Endodermal cell (in vitro differentiated cells): ENCODE measurements around the gene SLC12A8. TPM values are rescaled to one million over a fixed set of nuclear protein-coding genes. Genes with fewer than 3 reads are reported as not detected.

Source experiments
- DNase-seq: peaks from one replicate; pipeline ENCODE4 v3.0.0-alpha.2; 2017
- H3K27ac ChIP-seq: 2 replicates; pipeline ENCODE4 v1.5.1; 2013; ENCODE audit warnings: mild to moderate bottlenecking, low read depth, low read length, moderate library complexity
- H3K27me3 ChIP-seq: 2 replicates; pipeline ENCODE4 v1.6.1; 2013; ENCODE audit warnings: mild to moderate bottlenecking, low read length, moderate library complexity; ENCODE audit not compliant: insufficient read depth, control insufficient read depth, poor library complexity, severe bottlenecking
- H3K36me3 ChIP-seq: 2 replicates; pipeline ENCODE4 v1.7.0; 2013; ENCODE audit warnings: mild to moderate bottlenecking, low read length, moderate library complexity; ENCODE audit not compliant: control insufficient read depth, insufficient read depth
- H3K4me1 ChIP-seq: one replicate; pipeline ENCODE4 v1.7.0; 2013; ENCODE audit warnings: low read length; ENCODE audit not compliant: control insufficient read depth, insufficient read depth
- H3K4me3 ChIP-seq: 2 replicates; pipeline ENCODE4 v1.5.1; 2013; ENCODE audit warnings: mild to moderate bottlenecking, low read length, moderate library complexity
- H3K9ac ChIP-seq: 2 replicates; pipeline ENCODE4 v1.6.1; 2013; ENCODE audit warnings: mild to moderate bottlenecking, low read length, moderate library complexity; ENCODE audit not compliant: poor library complexity, severe bottlenecking; ENCODE audit errors: extremely low read depth
- H3K9me3 ChIP-seq: 2 replicates; pipeline ENCODE4 v1.6.1; 2013; ENCODE audit warnings: mild to moderate bottlenecking, low read length, moderate library complexity; ENCODE audit not compliant: control insufficient read depth
- H3K27ac Mint-ChIP-seq: 2 replicates; pipeline ENCODE4 v1.8.0; 2020; ENCODE audit warnings: mixed read lengths
- H3K27me3 Mint-ChIP-seq: 2 replicates; pipeline ENCODE4 v1.8.0; 2021; ENCODE audit warnings: mild to moderate bottlenecking, mixed read lengths; ENCODE audit not compliant: insufficient read depth
- H3K36me3 Mint-ChIP-seq: 2 replicates; pipeline ENCODE4 v1.8.0; 2020; ENCODE audit warnings: low read depth, mixed read lengths
- H3K4me1 Mint-ChIP-seq: 2 replicates; pipeline ENCODE4 v1.8.0; 2020; ENCODE audit warnings: mixed read lengths
- H3K4me3 Mint-ChIP-seq: 2 replicates; pipeline ENCODE4 v1.8.0; 2020; ENCODE audit warnings: mild to moderate bottlenecking, moderate library complexity, mixed read lengths
- H3K9me3 Mint-ChIP-seq: 2 replicates; pipeline ENCODE4 v1.8.0; 2020; ENCODE audit warnings: mild to moderate bottlenecking, mixed read lengths
- CTCF ChIP-seq: fragments of 200-600 bp; sonication (generic); conservative IDR thresholded peaks from 2 replicates; pipeline ENCODE4 v1.5.0; 2021; ENCODE audit warnings: antibody characterized with exemption, mild to moderate bottlenecking
- WGBS, 2 experiments: methylation state at CpG; one replicate each; pipeline versions ENCODE4 v1.1.5 to v1.1.7; 2013; ENCODE audit warnings: missing lambda C conversion rate in 2 of 2, mixed read lengths in 1 of 2; ENCODE audit not compliant: insufficient coverage in 1 of 2, insufficient read length in 1 of 2; 5-methylcytosine and 5-hydroxymethylcytosine counted together
- total RNA-seq, 2 donors: library from RNA; stranded (reverse); fragmentation: NEBNext Ultra II Directional in 1 of 2; extraction: Animal tissue kit (Norgen Biotek cat#: 25700) in 1 of 2; gene quantifications; 2 replicates in 1 of 2; 3 replicates in 1 of 2; pipeline ENCODE4 v1.2.1, GENCODE V29; 2021

Gene SLC12A8
- total RNA-seq, 2 donors from 2014 or later: 17.3 to 18.6 TPM

GRCh38 chr3:125128861-125129501 lies 83.6 kb downstream of the SLC12A8 start:
- Histone ChIP-seq H3K9me3 (no peaks in the 10 kb centered on the region), H3K4me3 (no peak overlapping the region), H3K9ac (no peak overlapping the region), H3K36me3 (no peaks in the 10 kb centered on the region), H3K27ac (peak overlapping the region; percentile 81), H3K4me1 (no peaks in the 10 kb centered on the region), H3K27me3 (no peaks in the 10 kb centered on the region)
- no peaks in the 10 kb centered on the region for H3K27me3 Mint-ChIP-seq
- no peak overlapping the region for H3K4me3 Mint-ChIP-seq
- WGBS, 2 experiments: 82 to 93% methylated on average over 2 to 3 of the region's 3 CpGs
- H3K27ac Mint-ChIP-seq: no peak overlapping the region
- no peaks in the 10 kb centered on the region for H3K9me3 Mint-ChIP-seq
- H3K36me3 Mint-ChIP-seq: peaks cover 4% of the 10 kb centered on the region
- no peak for TF ChIP-seq CTCF
- H3K4me1 Mint-ChIP-seq: peaks cover 28% of the 10 kb centered on the region
- DNase-seq: no peak

- H3K9me3 Mint-ChIP-seq: no peaks in the 10 kb centered on the region
- peaks cover 36% of the 10 kb centered on the region for H3K4me1 Mint-ChIP-seq
- no peak overlapping the region for H3K9ac ChIP-seq
- H3K27ac ChIP-seq: no peak overlapping the region
- no peak for TF ChIP-seq CTCF
- DNase-seq: no peak
- H3K4me3 ChIP-seq: no peak overlapping the region
- H3K27me3 Mint-ChIP-seq: no peaks in the 10 kb centered on the region
- H3K27me3 ChIP-seq: no peaks in the 10 kb centered on the region
- H3K9me3 ChIP-seq: no peaks in the 10 kb centered on the region
- WGBS, 2 experiments: 94 to 98% methylated on average over 2 of the region's 2 CpGs
- no peak overlapping the region for H3K4me3 Mint-ChIP-seq
- peaks cover 6% of the 10 kb centered on the region for H3K4me1 ChIP-seq
- H3K36me3 Mint-ChIP-seq: peaks cover 9% of the 10 kb centered on the region
- no peaks in the 10 kb centered on the region for H3K36me3 ChIP-seq
- H3K27ac Mint-ChIP-seq: no peak overlapping the region
Measured at GRCh38 chr3:125126323-125126722, 86.2 kb downstream of the SLC12A8 start.

DNA sequence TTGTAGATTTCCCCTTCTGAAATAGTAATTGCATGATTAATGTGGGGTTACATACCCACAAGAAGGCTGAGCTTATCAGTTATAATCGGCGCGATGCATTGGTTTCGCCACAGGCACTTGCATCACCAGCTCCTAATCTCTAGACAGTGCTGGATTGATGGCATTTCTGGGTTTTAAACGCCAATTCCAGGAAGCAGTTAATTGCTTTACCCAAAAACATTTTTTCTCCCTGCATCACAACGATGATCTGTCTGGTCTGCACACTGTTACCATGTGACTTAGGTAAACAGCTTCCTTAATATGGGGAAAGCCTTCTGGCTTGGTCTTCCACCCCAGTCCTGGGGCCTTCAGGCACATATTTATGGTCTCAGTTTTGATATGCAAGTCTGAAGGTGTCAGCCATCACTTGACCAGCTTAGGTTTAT lies 86.7 kb downstream of the SLC12A8 start:
- no peak for DNase-seq
- H3K9me3 Mint-ChIP-seq: no peaks in the 10 kb centered on the region
- no peak overlapping the region for H3K27ac ChIP-seq
- H3K9ac ChIP-seq: no peak overlapping the region
- peaks cover 9% of the 10 kb centered on the region for H3K36me3 Mint-ChIP-seq
- peaks cover 38% of the 10 kb centered on the region for H3K4me1 Mint-ChIP-seq
- H3K36me3 ChIP-seq: no peaks in the 10 kb centered on the region
- peaks cover 9% of the 10 kb centered on the region for H3K4me1 ChIP-seq
- H3K9me3 ChIP-seq: no peaks in the 10 kb centered on the region
- no peak for TF ChIP-seq CTCF
- no peaks in the 10 kb centered on the region for H3K27me3 ChIP-seq
- H3K4me3 ChIP-seq: no peak overlapping the region
- 94 to 96% methylated on average over 5 to 6 of the region's 6 CpGs for whole genome bisulfite sequencing, 2 experiments
- H3K4me3 Mint-ChIP-seq: no peak overlapping the region
- no peaks in the 10 kb centered on the region for H3K27me3 Mint-ChIP-seq
- H3K27ac Mint-ChIP-seq: no peak overlapping the region
